Natural killer cell treated with Interleukin-12 subunit alpha and Interleukin-12 subunit beta and Interleukin-15 and Interleukin-18, amount 100 ng/mL, for 72 hours (primary cell): ENCODE measurements around the gene DGKQ. TPM values are rescaled to one million over a fixed set of nuclear protein-coding genes. Genes with fewer than 3 reads are reported as not detected.
A peak's percentile ranks its signal among the peaks of the same experiment; 100 is the strongest.
"Not testable (repeated sequence)": the region's sequence is repeated elsewhere in the genome, so short reads cannot be mapped to it uniquely, and the experiment has no call there.

Experiments
- ATAC-seq, 2 donors: fragments of 150-1000 bp; cut with Tn5 transposase in 1 of 2; sonication (Bioruptor Pico), chemical (Tn5 transposase) in 1 of 2; 2 replicates each; pipeline ENCODE4 v1.10.0; 2021
- DNase-seq: peaks from one replicate; pipeline ENCODE4 v3.0.0; 2022; ENCODE audit warnings: low spot score
- H3K27ac Mint-ChIP-seq, 2 donors: 1 replicate in 1 of 2; 2 replicates in 1 of 2; pipeline ENCODE4 v1.8.0; 2022; ENCODE audit warnings: mixed read lengths in 2 of 2, mild to moderate bottlenecking in 1 of 2, moderate library complexity in 1 of 2
- H3K27me3 Mint-ChIP-seq, 2 donors: 1 replicate in 1 of 2; 2 replicates in 1 of 2; pipeline ENCODE4 v1.8.0; 2022; ENCODE audit warnings: mixed read lengths in 2 of 2
- H3K36me3 Mint-ChIP-seq: one replicate; pipeline ENCODE4 v1.8.0; 2022; ENCODE audit warnings: mixed read lengths
- H3K4me1 Mint-ChIP-seq, 2 donors: 1 replicate in 1 of 2; 2 replicates in 1 of 2; pipeline ENCODE4 v1.8.0; 2022; ENCODE audit warnings: low read depth in 2 of 2, mixed read lengths in 2 of 2, mild to moderate bottlenecking in 1 of 2
- H3K4me3 Mint-ChIP-seq: one replicate; pipeline ENCODE4 v1.8.0; 2022; ENCODE audit warnings: mixed read lengths
- H3K9me3 Mint-ChIP-seq: 2 replicates; pipeline ENCODE4 v1.8.0; 2022; ENCODE audit warnings: mixed read lengths
- total RNA-seq, 2 donors: library from RNA; stranded (reverse); gene quantifications; one replicate each; pipeline ENCODE4 v1.2.3, GENCODE V29; 2022

DGKQ gene
- total RNA-seq, 2 donors from 2014 or later, result 15.4 to 19.6 TPM

GRCh38 chr4:931960-932712 lies 41.2 kb downstream of the DGKQ start, which contains the start of the genes GAK and TMEM175:
GAK (minus strand) TSS chr4:932316; CDS start chr4:932187, 129 bp downstream.
TMEM175 (plus strand) TSS chr4:932460; CDS start chr4:947740, 15,280 bp downstream.
- ATAC-seq, result peak; percentile 98 to 99
- Mint-ChIP-seq H3K9me3 (no peaks in the 10 kb centered on the region), H3K4me3 (peak within 1 kb of the TSS; percentile 98), H3K27ac (peak within 1 kb of the TSS; percentile 97 to 98), H3K36me3 (no peaks in the 10 kb centered on the region), H3K27me3 (no peaks in the 10 kb centered on the region), H3K4me1 (peaks cover 39 to 47% of the 10 kb centered on the region in 2 donors)
- peak; percentile 98 for DNase-seq

- ATAC-seq (peak; percentile 0 to 1), DNase-seq (peak; percentile 54)
- Mint-ChIP-seq H3K36me3 (no peaks in the 10 kb centered on the region), H3K9me3 (no peaks in the 10 kb centered on the region), H3K4me3 (peak overlapping the region; percentile 98), H3K27me3 (no peaks in the 10 kb centered on the region), H3K27ac (peak overlapping the region; percentile 97 to 98), H3K4me1 (peaks cover 40 to 47% of the 10 kb centered on the region in 2 donors)
Measured at GRCh38 chr4:931194-931959, 42.0 kb downstream of the DGKQ start.

GRCh38 chr4:930827-931193 lies 42.6 kb downstream of the DGKQ start:
- no peak for DNase-seq
- Mint-ChIP-seq H3K36me3 (no peaks in the 10 kb centered on the region), H3K9me3 (no peaks in the 10 kb centered on the region), H3K27ac (peak overlapping the region; percentile 97 to 98), H3K4me3 (peak overlapping the region; percentile 98), H3K27me3 (no peaks in the 10 kb centered on the region), H3K4me1 (peaks cover 45 to 48% of the 10 kb centered on the region in 2 donors)
- ATAC-seq, result no peak

GRCh38 chr4:930028-930551 lies 43.3 kb downstream of the DGKQ start:
- Mint-ChIP-seq H3K4me3 (peak overlapping the region; percentile 98), H3K36me3 (no peaks in the 10 kb centered on the region), H3K27me3 (no peaks in the 10 kb centered on the region), H3K27ac (peak overlapping the region; percentile 97 to 98), H3K9me3 (no peaks in the 10 kb centered on the region), H3K4me1 (peaks cover 49 to 50% of the 10 kb centered on the region in 2 donors)
- peak; percentile 45 for DNase-seq
- no peak for ATAC-seq

GRCh38 chr4:929096-929765 lies 44.1 kb downstream of the DGKQ start:
- ATAC-seq (no peak), DNase-seq (peak; percentile 31)
- no peaks in the 10 kb centered on the region for H3K9me3 Mint-ChIP-seq
- H3K36me3 Mint-ChIP-seq, result no peaks in the 10 kb centered on the region
- peak overlapping the region; percentile 42 for H3K4me3 Mint-ChIP-seq
- peaks cover 53% of the 10 kb centered on the region in 2 donors for H3K4me1 Mint-ChIP-seq
- peak overlapping the region; percentile 31 to 64 for H3K27ac Mint-ChIP-seq
- H3K27me3 Mint-ChIP-seq, result no peaks in the 10 kb centered on the region

GRCh38 chr4:927566-927965 lies 45.8 kb downstream of the DGKQ start:
- H3K4me3 Mint-ChIP-seq, H3K27ac Mint-ChIP-seq, H3K9me3 Mint-ChIP-seq, H3K36me3 Mint-ChIP-seq, DNase-seq, ATAC-seq, H3K27me3 Mint-ChIP-seq: not testable (repeated sequence)
- peaks cover 54 to 55% of the 10 kb centered on the region in 2 donors for H3K4me1 Mint-ChIP-seq

- Mint-ChIP-seq H3K9me3 (no peaks in the 10 kb centered on the region), H3K4me3 (peak overlapping the region; percentile 36), H3K27ac (peak overlapping the region in 1 of 2 donors; percentile 81), H3K36me3 (no peaks in the 10 kb centered on the region), H3K27me3 (no peaks in the 10 kb centered on the region), H3K4me1 (peaks cover 60% of the 10 kb centered on the region in 2 donors)
- ATAC-seq, result no peak
- no peak for DNase-seq
Measured at GRCh38 chr4:926538-926937, 46.8 kb downstream of the DGKQ start.

GRCh38 chr4:925771-926500 lies 47.4 kb downstream of the DGKQ start:
- DNase-seq (peak; percentile 38), ATAC-seq (no peak)
- H3K27ac Mint-ChIP-seq, result peak overlapping the region in 1 of 2 donors; percentile 81
- H3K27me3 Mint-ChIP-seq, result no peaks in the 10 kb centered on the region
- H3K36me3 Mint-ChIP-seq, result no peaks in the 10 kb centered on the region
- peak overlapping the region; percentile 36 for H3K4me3 Mint-ChIP-seq
- no peaks in the 10 kb centered on the region for H3K9me3 Mint-ChIP-seq
- peaks cover 60% of the 10 kb centered on the region in 2 donors for H3K4me1 Mint-ChIP-seq

GRCh38 chr4:925171-925570 lies 48.2 kb downstream of the DGKQ start:
- Mint-ChIP-seq H3K27ac (peak overlapping the region; percentile 76 to 85), H3K9me3 (no peaks in the 10 kb centered on the region), H3K36me3 (no peaks in the 10 kb centered on the region), H3K27me3 (no peaks in the 10 kb centered on the region), H3K4me1 (peaks cover 54% of the 10 kb centered on the region in 2 donors), H3K4me3 (peak overlapping the region; percentile 63)
- DNase-seq (peak; percentile 58), ATAC-seq (no peak)

GRCh38 chr4:924107-925096 lies 49.0 kb downstream of the DGKQ start:
- Mint-ChIP-seq H3K9me3 (no peaks in the 10 kb centered on the region), H3K36me3 (no peaks in the 10 kb centered on the region), H3K27ac (peak overlapping the region; percentile 76 to 85), H3K4me3 (peak overlapping the region; percentile 63), H3K27me3 (no peaks in the 10 kb centered on the region), H3K4me1 (peaks cover 56 to 57% of the 10 kb centered on the region in 2 donors)
- DNase-seq (peak; percentile 61), ATAC-seq (peak; percentile 64 to 81)

GRCh38 chr4:921830-922331 lies 51.5 kb downstream of the DGKQ start:
- Mint-ChIP-seq H3K27me3 (no peaks in the 10 kb centered on the region), H3K4me1 (peaks cover 64 to 72% of the 10 kb centered on the region in 2 donors), H3K4me3 (peak overlapping the region; percentile 66), H3K9me3 (no peaks in the 10 kb centered on the region), H3K36me3 (peaks cover 5% of the 10 kb centered on the region), H3K27ac (peak overlapping the region; percentile 21 to 83)
- DNase-seq (peak; percentile 49), ATAC-seq (peak; percentile 54 to 70)
